Bronchial epithelial cell (primary cell): ENCODE results near the gene HTR3A. TPM values are rescaled to one million over a fixed set of nuclear protein-coding genes. Genes with fewer than 3 reads are reported as not detected.
"Not testable (repeated sequence)": the region's sequence is repeated elsewhere in the genome, so short reads cannot be mapped to it uniquely, and the experiment has no call there.

Source experiments
- DNase-seq: peaks from one replicate; pipeline ENCODE4 v3.0.0-alpha.2; 2010; ENCODE audit warnings: low read depth
- FAIRE-seq: peaks from 2 replicates; lab custom pipeline; 2011; peaks lifted over from hg19 to GRCh38; lab: Jason Lieb, UNC
- H3K27me3 ChIP-seq: 2 replicates; pipeline ENCODE4 v1.5.1; 2011; ENCODE audit warnings: low read length; ENCODE audit not compliant: control insufficient read depth, insufficient read depth
- H3K36me3 ChIP-seq: 2 replicates; pipeline ENCODE4 v1.5.1; 2011; ENCODE audit warnings: low read length; ENCODE audit not compliant: control insufficient read depth, insufficient read depth
- H3K4me3 ChIP-seq: 2 replicates; pipeline ENCODE4 v1.5.1; 2011; ENCODE audit warnings: mild to moderate bottlenecking, low read depth, low read length, control low read depth
- total RNA-seq: library from RNA; depleted of rRNA; stranded (reverse); fragments of >200 nt; gene quantifications from 2 replicates; pipeline ENCODE4 v1.2.1, GENCODE V29; 2014
- TF ChIP-seq, protein P1 (sequence below): IDR thresholded peaks from 2 replicates; pipeline ENCODE4 v1.5.1; 2011; ENCODE audit warnings: mild to moderate bottlenecking, moderate library complexity, low read length, control low read depth, inconsistent platforms; ENCODE audit not compliant: insufficient read depth, severe bottlenecking

HTR3A gene
- 0.26 TPM in 1 of 2 replicates, not detected in the other for total RNA-seq

DNA sequence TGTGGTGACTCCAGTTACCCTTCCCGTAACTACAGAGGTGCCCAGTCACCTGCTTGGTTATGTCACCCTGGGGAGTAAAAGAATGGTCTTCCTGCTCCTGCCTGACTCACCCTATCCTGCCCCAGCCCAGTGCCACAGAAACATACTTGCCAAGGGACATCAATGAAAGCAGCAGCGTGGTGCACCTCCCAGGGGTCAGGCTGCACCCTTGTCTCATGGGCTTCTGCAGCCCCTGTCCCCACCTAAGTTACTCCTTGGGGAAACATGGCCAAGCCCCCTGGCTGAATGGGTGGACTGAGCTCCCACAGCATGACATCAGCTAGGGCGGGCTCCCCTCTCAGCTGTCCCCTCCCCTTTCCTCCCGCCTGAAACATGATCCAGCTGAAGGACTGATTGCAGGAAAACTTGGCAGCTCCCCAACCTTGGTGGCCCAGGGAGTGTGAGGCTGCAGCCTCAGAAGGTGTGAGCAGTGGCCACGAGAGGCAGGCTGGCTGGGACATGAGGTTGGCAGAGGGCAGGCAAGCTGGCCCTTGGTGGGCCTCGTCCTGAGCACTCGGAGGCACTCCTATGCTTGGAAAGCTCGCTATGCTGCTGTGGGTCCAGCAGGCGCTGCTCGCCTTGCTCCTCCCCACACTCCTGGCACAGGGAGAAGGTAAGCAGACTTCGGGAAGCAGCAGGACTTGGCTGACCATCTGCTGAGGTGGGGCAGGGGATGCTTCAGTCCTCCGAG is at the start of gene HTR3A:
TSS of gene HTR3A (plus strand) at position 368 of the 730 bp plus-strand sequence. CDS start at position 586, 218 bp downstream.
- no peak for FAIRE-seq
- Histone ChIP-seq H3K27me3 (peaks cover 1% of the 10 kb centered on the region), H3K4me3 (no peak within 1 kb of the TSS), H3K36me3 (no peaks in the 10 kb centered on the region)
- peak; percentile 27 for DNase-seq
- TF ChIP-seq, protein P1, sequence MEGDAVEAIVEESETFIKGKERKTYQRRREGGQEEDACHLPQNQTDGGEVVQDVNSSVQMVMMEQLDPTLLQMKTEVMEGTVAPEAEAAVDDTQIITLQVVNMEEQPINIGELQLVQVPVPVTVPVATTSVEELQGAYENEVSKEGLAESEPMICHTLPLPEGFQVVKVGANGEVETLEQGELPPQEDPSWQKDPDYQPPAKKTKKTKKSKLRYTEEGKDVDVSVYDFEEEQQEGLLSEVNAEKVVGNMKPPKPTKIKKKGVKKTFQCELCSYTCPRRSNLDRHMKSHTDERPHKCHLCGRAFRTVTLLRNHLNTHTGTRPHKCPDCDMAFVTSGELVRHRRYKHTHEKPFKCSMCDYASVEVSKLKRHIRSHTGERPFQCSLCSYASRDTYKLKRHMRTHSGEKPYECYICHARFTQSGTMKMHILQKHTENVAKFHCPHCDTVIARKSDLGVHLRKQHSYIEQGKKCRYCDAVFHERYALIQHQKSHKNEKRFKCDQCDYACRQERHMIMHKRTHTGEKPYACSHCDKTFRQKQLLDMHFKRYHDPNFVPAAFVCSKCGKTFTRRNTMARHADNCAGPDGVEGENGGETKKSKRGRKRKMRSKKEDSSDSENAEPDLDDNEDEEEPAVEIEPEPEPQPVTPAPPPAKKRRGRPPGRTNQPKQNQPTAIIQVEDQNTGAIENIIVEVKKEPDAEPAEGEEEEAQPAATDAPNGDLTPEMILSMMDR, result no peak

DNA sequence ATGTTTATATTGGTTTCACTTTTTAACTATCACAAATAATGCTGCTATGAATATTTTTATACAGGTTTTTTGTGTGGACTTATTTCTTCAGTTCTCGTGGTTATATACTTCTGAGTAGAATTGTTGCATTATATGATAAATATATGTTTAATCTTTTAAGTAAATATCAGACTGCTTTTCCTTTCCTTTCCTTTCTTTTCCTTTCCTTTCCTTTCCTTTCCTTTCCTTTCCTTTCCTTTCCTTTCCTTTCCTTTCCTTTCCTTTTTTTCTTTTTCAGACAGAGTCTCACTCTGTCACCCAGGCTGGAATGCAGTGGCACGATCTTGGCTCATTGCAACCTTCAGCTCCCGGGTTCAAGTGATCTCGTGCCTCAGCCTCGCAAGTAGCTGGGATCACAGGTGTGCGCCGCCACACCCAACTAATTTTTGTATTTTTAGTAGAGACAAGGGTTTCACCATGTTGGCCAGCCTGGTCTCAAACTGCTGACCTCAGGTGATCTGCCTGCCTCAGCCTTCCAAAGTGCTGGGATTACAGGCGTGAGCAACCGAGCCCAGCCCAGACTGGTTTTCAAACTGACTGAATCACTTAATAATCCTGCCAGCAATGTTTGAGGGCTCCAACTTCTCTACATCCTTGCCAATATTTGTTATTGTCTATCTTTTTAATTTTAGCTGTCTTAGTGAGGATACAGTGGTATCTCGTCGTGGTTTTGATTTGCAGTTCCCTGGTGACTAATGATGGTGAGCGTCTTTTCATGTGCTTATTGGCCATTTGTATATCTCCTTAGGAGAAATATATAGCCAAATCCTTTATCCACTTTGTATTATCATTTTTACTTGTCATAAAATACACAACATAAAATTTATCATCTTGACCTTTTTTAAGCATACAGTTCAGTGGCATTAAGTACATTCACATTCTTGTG is 48.4 kb upstream of the HTR3A start:
- Histone ChIP-seq H3K4me3 (no peak overlapping the region), H3K36me3 (no peaks in the 10 kb centered on the region), H3K27me3 (no peaks in the 10 kb centered on the region)
- FAIRE-seq (no peak), DNase-seq (peak; percentile 8)
- TF ChIP-seq, protein P1, result no peak

DNA sequence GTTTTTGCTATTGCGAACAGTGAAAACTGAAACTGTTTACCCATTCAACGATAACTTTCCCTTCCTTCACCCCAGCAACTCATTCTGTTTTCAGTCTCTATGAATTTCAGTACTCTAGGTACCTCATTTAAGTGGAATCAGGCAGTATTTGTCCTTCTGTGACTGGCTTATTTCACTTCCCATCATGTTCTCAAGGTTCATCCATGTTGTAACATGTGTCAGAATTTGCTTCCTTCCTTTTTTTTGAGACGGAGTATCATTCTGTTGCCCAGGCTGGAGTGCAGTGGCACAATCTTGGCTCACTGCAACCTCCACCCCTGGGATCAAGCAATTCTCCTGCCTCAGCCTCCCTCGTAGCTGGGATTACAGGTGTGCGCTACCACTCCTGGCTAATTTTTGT is 46.6 kb upstream of the HTR3A start:
- Histone ChIP-seq H3K4me3 (no peak overlapping the region), H3K36me3 (no peaks in the 10 kb centered on the region), H3K27me3 (no peaks in the 10 kb centered on the region)
- TF ChIP-seq, protein P1, result no peak
- no peak for FAIRE-seq
- DNase-seq, result no peak

DNA sequence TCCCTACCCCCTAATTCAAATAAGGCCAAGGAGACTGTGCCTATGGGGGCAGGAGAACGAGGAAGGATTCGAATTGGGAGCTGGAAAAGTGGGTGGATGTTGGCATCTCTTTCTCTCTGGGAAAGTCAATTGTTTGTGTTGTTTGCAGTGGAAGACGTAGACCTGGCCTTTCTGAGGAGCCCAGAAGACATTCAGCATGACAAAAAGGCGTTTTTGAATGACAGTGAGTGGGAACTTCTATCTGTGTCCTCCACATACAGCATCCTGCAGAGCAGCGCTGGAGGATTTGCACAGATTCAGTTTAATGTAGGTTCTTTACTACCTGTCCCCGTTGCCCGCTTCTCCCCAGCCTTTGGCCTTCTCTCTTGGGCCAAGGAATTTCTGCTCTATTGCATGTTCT is 42.1 kb upstream of the HTR3A start:
- Histone ChIP-seq H3K4me3 (no peak overlapping the region), H3K36me3 (no peaks in the 10 kb centered on the region), H3K27me3 (no peaks in the 10 kb centered on the region)
- FAIRE-seq (no peak), DNase-seq (no peak)
- TF ChIP-seq, protein P1, result no peak

DNA sequence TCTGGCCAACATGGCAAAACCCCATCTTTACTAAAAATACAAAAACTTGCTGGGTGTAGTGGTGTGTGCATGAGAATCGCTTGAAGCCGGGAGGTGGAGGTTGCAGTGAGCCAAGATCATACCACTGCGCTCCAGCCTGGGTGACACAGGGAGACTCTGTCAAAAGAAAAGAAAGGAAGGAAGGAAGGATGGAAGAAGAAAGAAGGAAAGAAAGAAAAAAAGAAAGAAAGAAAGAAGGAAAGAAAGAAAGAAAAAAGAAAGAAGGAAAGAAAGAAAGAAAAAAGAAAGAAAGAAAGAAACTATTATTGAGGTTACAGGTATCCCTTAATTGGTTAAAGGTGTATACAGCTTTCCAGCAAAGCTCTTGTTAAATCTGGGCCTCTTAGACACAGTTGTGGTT is 40.7 kb upstream of the HTR3A start:
- H3K27me3 ChIP-seq, FAIRE-seq, H3K4me3 ChIP-seq, DNase-seq, H3K36me3 ChIP-seq: not testable (repeated sequence)

DNA sequence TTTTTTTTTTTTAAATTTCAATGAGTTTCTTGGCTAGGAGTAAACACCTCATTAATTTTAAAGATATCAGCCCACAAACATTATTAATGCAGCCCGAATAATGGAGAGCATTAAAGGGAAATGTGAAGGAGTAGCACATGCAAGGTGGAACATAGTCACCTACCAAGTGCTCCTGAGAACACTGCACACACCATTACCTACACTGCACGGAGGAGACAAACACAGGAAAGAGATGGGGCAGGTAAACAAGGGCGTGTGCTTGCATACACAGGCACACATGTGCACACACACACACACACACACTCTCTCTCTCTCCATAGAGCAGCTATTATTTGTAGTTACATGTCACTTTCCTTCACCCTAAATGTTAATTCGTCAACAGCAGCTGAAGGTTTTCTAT is 40.1 kb upstream of the HTR3A start:
- H3K27me3 ChIP-seq, result no peaks in the 10 kb centered on the region
- no peaks in the 10 kb centered on the region for H3K36me3 ChIP-seq
- no peak overlapping the region for H3K4me3 ChIP-seq
- TF ChIP-seq, protein P1, result no peak
- DNase-seq, result no peak
- no peak for FAIRE-seq
